Mucosa of descending colon (tissue), 3 donors: ENCODE measurements around the gene KRTCAP2. TPM values are rescaled to one million over a fixed set of nuclear protein-coding genes. Genes with fewer than 3 reads are reported as not detected.

Experiments used
- ATAC-seq: fragments of 200-7000 bp; cut with Tn5 transposase; one replicate; pipeline ENCODE4 v1.9.1; 2020; ENCODE audit warnings: mild to moderate bottlenecking, moderate library complexity
- DNase-seq, 3 donors: peaks; one replicate each; pipeline ENCODE4 v3.0.0-alpha.2; 2020
- H3K36me3 ChIP-seq: fragments of 200-600 bp; one replicate; pipeline ENCODE4 v1.8.0; 2021; ENCODE audit warnings: low read depth, mild to moderate bottlenecking
- H3K4me1 ChIP-seq: fragments of 200-600 bp; one replicate; pipeline ENCODE4 v1.8.0; 2021; ENCODE audit warnings: low read depth, mild to moderate bottlenecking
- H3K4me3 ChIP-seq: fragments of 200-600 bp; one replicate; pipeline ENCODE4 v1.8.0; 2021; ENCODE audit warnings: mild to moderate bottlenecking
- H3K9me3 ChIP-seq: fragments of 200-600 bp; one replicate; pipeline ENCODE4 v1.8.0; 2021; ENCODE audit warnings: mild to moderate bottlenecking
- intact Hi-C, 2 donors: fragments of 100-400 bp; cut with DNase I in 1 of 2; cut with micrococcal nuclease in 1 of 2; formaldehyde crosslinking; loops; one replicate each; pipeline versions ENCODE4 v1.11.0 to v1.11.1; 2022; cut with DNase I, micrococcal nuclease
- total RNA-seq, 3 donors: library from RNA; stranded (reverse); fragmentation: NEBNext Ultra II Directional in 2 of 3; extraction: Animal tissue kit (Norgen Biotek cat#: 25700) in 2 of 3; gene quantifications; one replicate each; pipeline versions ENCODE4 v1.2.1 to v1.2.4, GENCODE V29; 2021 to 2023
- TF ChIP-seq, protein P1 (sequence below): fragments of 200-600 bp; IDR thresholded peaks from one replicate; pipeline ENCODE4 v1.8.0; 2022; ENCODE audit warnings: antibody characterized with exemption, mild to moderate bottlenecking
- donor health status: DM: no; HTN: no; CAD: no; lungs with moderate emphysema.
- donor health status: DM: no; HTN: no; CAD: no.
- donor health status: DM: no; HTN: yes; CAD: no.

Gene KRTCAP2
- total RNA-seq, 3 donors from 2014 or later, result 162 to 190 (median 176) TPM

DNA sequence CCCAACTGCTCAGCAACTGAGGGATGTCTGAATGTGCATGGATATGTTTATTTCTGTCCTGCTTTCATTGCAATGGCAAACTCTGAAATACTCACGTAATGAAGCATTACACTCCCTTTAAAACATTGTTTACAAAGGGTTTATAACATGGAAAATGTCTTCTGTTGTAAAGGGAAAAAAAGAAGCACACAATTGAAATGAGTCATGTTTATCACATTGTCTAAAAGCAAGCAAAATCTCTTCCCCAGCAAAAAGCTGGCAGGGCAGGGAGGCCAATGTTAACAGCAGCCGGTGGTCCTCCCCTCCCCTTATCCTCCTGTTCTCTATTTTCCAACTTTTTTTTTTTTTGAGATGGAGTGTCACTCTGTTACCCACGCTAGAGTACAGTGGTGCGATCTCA, 49.3 kb downstream of the KRTCAP2 start:
- Histone ChIP-seq H3K36me3 (no peaks in the 10 kb centered on the region), H3K4me1 (peaks cover 27% of the 10 kb centered on the region), H3K9me3 (no peaks in the 10 kb centered on the region), H3K4me3 (no peak overlapping the region)
- DNase-seq (peak in 2 of 3 donors; percentile 34 to 42), ATAC-seq (peak; percentile 5)
- intact Hi-C loops, result no loop called here
- TF ChIP-seq, protein P1, sequence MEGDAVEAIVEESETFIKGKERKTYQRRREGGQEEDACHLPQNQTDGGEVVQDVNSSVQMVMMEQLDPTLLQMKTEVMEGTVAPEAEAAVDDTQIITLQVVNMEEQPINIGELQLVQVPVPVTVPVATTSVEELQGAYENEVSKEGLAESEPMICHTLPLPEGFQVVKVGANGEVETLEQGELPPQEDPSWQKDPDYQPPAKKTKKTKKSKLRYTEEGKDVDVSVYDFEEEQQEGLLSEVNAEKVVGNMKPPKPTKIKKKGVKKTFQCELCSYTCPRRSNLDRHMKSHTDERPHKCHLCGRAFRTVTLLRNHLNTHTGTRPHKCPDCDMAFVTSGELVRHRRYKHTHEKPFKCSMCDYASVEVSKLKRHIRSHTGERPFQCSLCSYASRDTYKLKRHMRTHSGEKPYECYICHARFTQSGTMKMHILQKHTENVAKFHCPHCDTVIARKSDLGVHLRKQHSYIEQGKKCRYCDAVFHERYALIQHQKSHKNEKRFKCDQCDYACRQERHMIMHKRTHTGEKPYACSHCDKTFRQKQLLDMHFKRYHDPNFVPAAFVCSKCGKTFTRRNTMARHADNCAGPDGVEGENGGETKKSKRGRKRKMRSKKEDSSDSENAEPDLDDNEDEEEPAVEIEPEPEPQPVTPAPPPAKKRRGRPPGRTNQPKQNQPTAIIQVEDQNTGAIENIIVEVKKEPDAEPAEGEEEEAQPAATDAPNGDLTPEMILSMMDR, result no peak

DNA sequence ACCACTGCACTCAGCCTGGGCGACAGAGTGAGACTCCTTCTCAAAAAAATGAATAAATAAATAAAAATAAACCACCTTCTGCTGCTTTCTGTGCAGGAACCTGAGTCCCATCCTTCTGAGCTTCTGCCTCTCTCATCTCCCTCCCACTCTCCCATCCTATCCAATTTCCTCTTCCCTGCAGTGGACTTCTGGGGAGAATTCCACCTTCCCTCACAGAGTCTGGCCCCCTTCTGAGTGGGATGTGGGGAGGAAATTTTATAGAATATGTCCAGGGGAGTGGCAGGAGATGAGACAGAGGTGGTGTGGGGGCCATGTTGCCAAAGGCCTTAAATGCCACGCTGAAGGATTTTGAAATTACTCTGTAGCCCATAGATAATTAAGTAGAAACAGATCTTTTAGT, 50.8 kb downstream of the KRTCAP2 start:
- TF ChIP-seq, protein P1, result no peak
- Histone ChIP-seq H3K36me3 (no peaks in the 10 kb centered on the region), H3K9me3 (no peaks in the 10 kb centered on the region), H3K4me3 (no peak overlapping the region), H3K4me1 (peaks cover 39% of the 10 kb centered on the region)
- intact Hi-C loops, result no loop called here
- ATAC-seq, result no peak
- DNase-seq, result no peak

DNA sequence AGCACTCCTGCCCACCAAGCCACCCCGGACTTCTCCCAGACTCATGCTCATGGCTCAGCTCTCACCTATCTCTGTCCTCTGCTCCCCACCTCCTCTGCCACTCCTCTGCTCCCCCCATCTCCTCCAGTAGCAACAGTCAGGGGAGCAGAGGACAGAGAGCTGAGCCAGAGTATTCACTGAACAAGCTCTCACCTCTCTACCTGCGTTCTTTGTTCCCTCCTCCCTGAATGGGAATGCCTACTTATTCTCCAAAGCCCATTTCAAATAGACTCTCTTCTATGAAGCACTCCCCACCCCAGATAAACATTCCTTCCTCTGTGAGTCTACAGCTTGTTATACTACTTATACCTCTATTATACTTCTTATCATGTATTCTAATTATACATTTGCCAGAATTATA, 51.9 kb downstream of the KRTCAP2 start:
- H3K9me3 ChIP-seq, result no peaks in the 10 kb centered on the region
- H3K36me3 ChIP-seq, result no peaks in the 10 kb centered on the region
- ATAC-seq (no peak), DNase-seq (no peak)
- TF ChIP-seq, protein P1, result no peak
- peaks cover 39% of the 10 kb centered on the region for H3K4me1 ChIP-seq
- intact Hi-C loops, result no loop called here
- no peak overlapping the region for H3K4me3 ChIP-seq

DNA sequence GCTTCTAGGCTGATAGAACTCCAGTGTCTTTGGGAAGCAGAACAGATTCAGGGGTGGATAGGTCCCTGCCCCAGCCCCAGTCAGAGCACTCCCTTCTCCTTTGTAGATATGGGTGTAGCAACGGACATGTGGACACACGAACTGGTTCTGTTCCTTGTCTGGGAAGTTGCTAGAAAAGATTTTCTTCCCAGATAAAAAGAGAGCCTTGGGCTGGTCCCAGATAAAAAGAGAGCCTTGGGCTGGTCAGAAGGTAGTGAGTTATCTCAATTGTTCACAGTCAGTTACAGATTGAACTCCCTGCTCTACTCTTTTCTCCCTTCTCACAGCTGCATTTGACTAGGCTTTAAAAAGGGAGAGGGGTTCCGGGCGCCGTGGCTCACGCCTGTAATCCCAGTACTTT, 52.9 kb downstream of the KRTCAP2 start:
- TF ChIP-seq, protein P1, result no peak
- Histone ChIP-seq H3K9me3 (no peaks in the 10 kb centered on the region), H3K4me1 (peaks cover 36% of the 10 kb centered on the region), H3K36me3 (no peaks in the 10 kb centered on the region), H3K4me3 (no peak overlapping the region)
- ATAC-seq, result peak; percentile 35
- intact Hi-C loops, result no loop called here
- peak in 1 of 3 donors; percentile 34 for DNase-seq

Other genes with a start within 250 kb of the KRTCAP2 start
- gene PMVK, start 236.6 kb downstream of the KRTCAP2 start, total RNA-seq, result 10 to 100 TPM; 28.4 to 37.6 (median 35.8) TPM
- 100 to 1,000 TPM in 1 of 3 donors, 10 to 100 TPM in 2; 35.6 to 146 (median 49.4) TPM for gene PBXIP1, start 217.2 kb downstream of the KRTCAP2 start, total RNA-seq
- 10 to 100 TPM; 22.8 to 34.3 (median 25.8) TPM for gene PYGO2, start 211.5 kb downstream of the KRTCAP2 start, total RNA-seq
- gene SHC1, start 202.6 kb downstream of the KRTCAP2 start, total RNA-seq, result 100 to 1,000 TPM in 2 of 3 donors, 10 to 100 TPM in 1; 92.7 to 130 (median 122) TPM
- 10 to 100 TPM; 26.8 to 52.4 (median 29.3) TPM for gene CKS1B, start 198.6 kb downstream of the KRTCAP2 start, total RNA-seq
- 10 to 100 TPM; 28.4 to 40.4 (median 31.2) TPM for gene FLAD1, start 190.0 kb downstream of the KRTCAP2 start, total RNA-seq
- gene LENEP, start 179.7 kb downstream of the KRTCAP2 start, total RNA-seq, result under 1 TPM in 2 of 3 donors, not detected in 1; 0.60 to 0.76 TPM
- gene ZBTB7B, start 170.5 kb downstream of the KRTCAP2 start, total RNA-seq, result 100 to 1,000 TPM; 175 to 313 (median 255) TPM
- 1 to 10 TPM; 1.7 to 3.3 (median 2.3) TPM for gene DCST2, start 139.5 kb downstream of the KRTCAP2 start, total RNA-seq
- under 1 TPM in 2 of 3 donors, not detected in 1; 0.19 to 0.20 TPM for gene DCST1, start 139.5 kb downstream of the KRTCAP2 start, total RNA-seq
- 100 to 1,000 TPM in 1 of 3 donors, 10 to 100 TPM in 2; 71.8 to 148 (median 79.7) TPM for gene ADAM15, start 122.0 kb downstream of the KRTCAP2 start, total RNA-seq
- gene EFNA4, start 109.6 kb downstream of the KRTCAP2 start, total RNA-seq, result 10 to 100 TPM; 12.3 to 27.2 (median 26.4) TPM
- gene EFNA3, start 94.5 kb downstream of the KRTCAP2 start, total RNA-seq, result 10 to 100 TPM in 1 of 3 donors, 1 to 10 TPM in 2; 2.1 to 17.4 (median 5.6) TPM
- gene EFNA1, start 45.4 kb downstream of the KRTCAP2 start, total RNA-seq, result 100 to 1,000 TPM in 2 of 3 donors, 10 to 100 TPM in 1; 46.3 to 198 (median 110) TPM
- gene SLC50A1, start 37.5 kb downstream of the KRTCAP2 start, total RNA-seq, result 10 to 100 TPM; 38.7 to 95.8 (median 66.4) TPM
- 100 to 1,000 TPM in 1 of 3 donors, 10 to 100 TPM in 2; 76.3 to 106 (median 78.4) TPM for gene DPM3, start 32.8 kb downstream of the KRTCAP2 start, total RNA-seq
- gene TRIM46, start 545 bp upstream of the KRTCAP2 start, total RNA-seq, result under 1 TPM; 0.26 to 0.76 (median 0.39) TPM
- gene THBS3, start 34.6 kb upstream of the KRTCAP2 start, total RNA-seq, result 10 to 100 TPM; 22.4 to 35.9 (median 33.9) TPM
- 10 to 100 TPM; 26.1 to 41.1 (median 35.6) TPM for gene MTX1, start 35.4 kb upstream of the KRTCAP2 start, total RNA-seq
- gene ENTREP3, start 82.2 kb upstream of the KRTCAP2 start, total RNA-seq, result 10 to 100 TPM; 16.9 to 42.6 (median 20.4) TPM
- gene SCAMP3, start 89.1 kb upstream of the KRTCAP2 start, total RNA-seq, result 10 to 100 TPM; 43.6 to 53.4 (median 46.8) TPM
- gene CLK2, start 100.2 kb upstream of the KRTCAP2 start, total RNA-seq, result 10 to 100 TPM; 43.7 to 51.7 (median 47.8) TPM
- 10 to 100 TPM; 10.3 to 15.6 (median 10.8) TPM for gene HCN3, start 104.2 kb upstream of the KRTCAP2 start, total RNA-seq
- gene PKLR, start 128.1 kb upstream of the KRTCAP2 start, total RNA-seq, result 1 to 10 TPM in 2 of 3 donors, under 1 TPM in 1; 0.63 to 2.0 (median 1.5) TPM
- gene FDPS, start 135.6 kb upstream of the KRTCAP2 start, total RNA-seq, result 100 to 1,000 TPM; 130 to 244 (median 222) TPM
- gene RUSC1, start 147.6 kb upstream of the KRTCAP2 start, total RNA-seq, result 10 to 100 TPM; 58.9 to 79.4 (median 60.6) TPM